K562 (cell line): Measurements from ENCODE around the gene C2orf72.

Source experiments
- CTCF ChIP-seq, 3 experiments: IDR thresholded peaks in 2 of 3; conservative IDR thresholded peaks in 1 of 3; 2 replicates each; pipeline ENCODE4 v1.5.1; 2011 to 2012; ENCODE audit warnings: low read length in 3 of 3, mild to moderate bottlenecking in 3 of 3, control low read depth in 2 of 3, improper control_type of control experiment in 1 of 3, inconsistent platforms in 1 of 3, low read depth in 1 of 3, mixed read lengths in 1 of 3, moderate library complexity in 1 of 3; ENCODE audit not compliant: insufficient read depth in 2 of 3
- MEF2A ChIP-seq: IDR thresholded peaks from 2 replicates; pipeline ENCODE4 v1.6.1; 2011; ENCODE audit warnings: low read depth, mild to moderate bottlenecking, low read length, moderate library complexity; ENCODE audit not compliant: control insufficient read depth
- USF1 ChIP-seq: sonication (generic); formaldehyde crosslinking; IDR thresholded peaks from 2 replicates; pipeline ENCODE4 v1.9.0; 2022; ENCODE audit warnings: mild to moderate bottlenecking, missing genetic modification reagents

- TF ChIP-seq MEF2A: no peak
- TF ChIP-seq USF1 (CRISPR knock-in tag): no peak
- TF ChIP-seq CTCF (IDR thresholded peaks at IDR 0.05 in 2 of 3, conservative IDR thresholded peaks at IDR 0.05 in 1 of 3; ENCODE audit: insufficient read depth in 2 of 3, low read depth in 1 of 3, low read length in 3 of 3): no peak
Observed at GRCh38 chr2:231050018-231050901, 12.9 kb downstream of the C2orf72 start.
